ENCODE results near the gene WBP1L. TPM values are rescaled to one million over a fixed set of nuclear protein-coding genes. Genes with fewer than 3 reads are reported as not detected.

Gene WBP1L
- total and polyA plus RNA-seq, 2 of the 13 experiments (the other 11 are each of a cell fraction or from before 2014, with no cell fraction given) = 8.3 to 12.3 TPM

- POLR2A ChIA-PET = no interaction called here
- CTCF ChIA-PET (ENCODE audit: low intra/inter-chr PET ratio, low total read pairs) = no interaction called here
- TF ChIP-seq TFDP2 (CRISPR knock-in tag; IDR thresholded peaks at IDR 0.05) = no peak
- TF ChIP-seq NCOA2 (CRISPR knock-in tag; IDR thresholded peaks at IDR 0.05) = no peak
- no peak for TF ChIP-seq ZNF256 (CRISPR knock-in tag; conservative IDR thresholded peaks at IDR 0.05)
- TF ChIP-seq ZNF557 (CRISPR knock-in tag; IDR thresholded peaks at IDR 0.05) = no peak
- no peak for TF ChIP-seq DDIT3 (CRISPR knock-in tag; IDR thresholded peaks at IDR 0.05)
- no peak for TF ChIP-seq SP1 (IDR thresholded peaks at IDR 0.05)
- no peak for TF ChIP-seq SP1 (CRISPR knock-in tag; IDR thresholded peaks at IDR 0.05)
- no peak for TF ChIP-seq POLR2AphosphoS2 (IDR thresholded peaks at IDR 0.05; ENCODE audit: low read depth, low read length)
- no peak for TF ChIP-seq TARDBP (CRISPR knock-in tag; IDR thresholded peaks at IDR 0.05)
- TF ChIP-seq HOMEZ (CRISPR knock-in tag; IDR thresholded peaks at IDR 0.05; ENCODE audit: low read depth) = no peak
- no peak for TF ChIP-seq ZNF280D (CRISPR knock-in tag; IDR thresholded peaks at IDR 0.05)
- TF ChIP-seq ZNF276 (CRISPR knock-in tag; IDR thresholded peaks at IDR 0.05; ENCODE audit: low read depth) = no peak
- no peak for TF ChIP-seq ZNF549 (CRISPR knock-in tag; IDR thresholded peaks at IDR 0.05)
- no peak for TF ChIP-seq SKI (IDR thresholded peaks at IDR 0.05; ENCODE audit: partially characterized antibody)
- TF ChIP-seq RXRA (CRISPR knock-in tag; IDR thresholded peaks at IDR 0.05) = no peak
- no peak for TF ChIP-seq KMT2A (CRISPR knock-in tag; IDR thresholded peaks at IDR 0.05)
- TF ChIP-seq POGK (CRISPR knock-in tag; conservative IDR thresholded peaks at IDR 0.05) = no peak
These were observed 42.5 kb upstream of the WBP1L start for GRCh38 chr10:102701272-102701671.

More at GRCh38 chr10:102701272-102701671, 42.5 kb upstream of the WBP1L start:
- DNase-seq (ENCODE audit: low spot score) (no peak), FAIRE-seq (no peak), ATAC-seq (no peak)
- Histone ChIP-seq H3K36me3 (replicated peaks in 1 of 2; ENCODE audit: control insufficient read depth in 1 of 2, insufficient read depth in 2 of 2, low read length in 2 of 2) (peaks cover 5 to 21% of the 10 kb centered on the region in 2 experiments; a peak in 3 of 5 replicates), H4K20me1 (ENCODE audit: insufficient read depth, low read length) (no peaks in the 10 kb centered on the region), H3K4me1 (ENCODE audit: insufficient read depth, low read length) (no peaks in the 10 kb centered on the region), H3K4me3 (replicated peaks in 1 of 3; ENCODE audit: insufficient read depth in 1 of 3, low read depth in 2 of 3, low read length in 3 of 3) (no peak overlapping the region), H2AFZ (ENCODE audit: low read length) (no peak overlapping the region), H3K9ac (ENCODE audit: insufficient read depth, low read depth, low read length) (no peak overlapping the region), H3K27me3 (ENCODE audit: control insufficient read depth in 1 of 2, insufficient read depth in 2 of 2, low read length in 2 of 2) (no peaks in the 10 kb centered on the region), H3K79me2 (ENCODE audit: insufficient read depth, low read length) (no peaks in the 10 kb centered on the region), H3K9me3 (ENCODE audit: low read length) (no peaks in the 10 kb centered on the region), H3K4me2 (ENCODE audit: low read depth, low read length) (no peak overlapping the region), H3K27ac (ENCODE audit: extremely low read length, insufficient read depth, low read length) (no peak overlapping the region)
- intact Hi-C loops (cut with micrococcal nuclease; ENCODE audit: unreplicated experiment) (no loop called here), in situ Hi-C loops (cut with HindIII; ENCODE audit: extremely low pct_ligation_motif_present, low pct_unique_long_range_greater_than_20kb) (no loop called here)
- BruUV-seq (replicated peaks) = no TSS peak
- WGBS (ENCODE audit: low lambda C conversion rate) = 99% methylated on average over 3 of the region's 3 CpGs
